Left colon (tissue), 2 donors: ENCODE data around the gene EIF5A2. TPM values are rescaled to one million over a fixed set of nuclear protein-coding genes. Genes with fewer than 3 reads are reported as not detected.
"Not testable (repeated sequence)": the region's sequence is repeated elsewhere in the genome, so short reads cannot be mapped to it uniquely, and the experiment has no call there.

ENCODE experiments used
- ATAC-seq: fragments of 200-7000 bp; cut with Tn5 transposase; one replicate; pipeline ENCODE4 v1.9.1; 2020; ENCODE audit warnings: mild to moderate bottlenecking, moderate library complexity
- DNase-seq, 2 donors: peaks; one replicate each; pipeline ENCODE4 v3.0.0-alpha.2; 2020
- intact Hi-C, 2 donors: fragments of 100-400 bp; cut with DNase I in 1 of 2; cut with micrococcal nuclease in 1 of 2; formaldehyde crosslinking; loops; one replicate each; pipeline versions ENCODE4 v1.11.2 to v1.14.0; 2022; cut with DNase I, micrococcal nuclease
- long read RNA-seq: library from polyadenylated mRNA; unstranded; transcript quantifications from one replicate; pipeline ENCODE4 v2.0.0, GENCODE V29; 2021
- total RNA-seq, 2 donors: library from RNA; stranded (reverse); fragmentation: NEBNext Ultra II Directional; extraction: Animal tissue kit (Norgen Biotek cat#: 25700); gene quantifications; one replicate each; pipeline ENCODE4 v1.2.1, GENCODE V29; 2021
- donor health status: DM: no; HTN: no; CAD: no.
- donor health status: DM: yes; HTN: yes; CAD: no.

The EIF5A2 gene
- 1 to 10 TPM; 3.1 to 3.5 TPM for total RNA-seq
- long read RNA-seq, full-length matches to known transcripts = 7 of 8 reads
- long read RNA-seq, partial matches to known transcripts = 0 of 8 reads
- long read RNA-seq, other reads (novel, unspliced or antisense) = 1 of 8 reads

- DNase-seq (peak; percentile 95 to 97), ATAC-seq (peak; percentile 99)
- intact Hi-C loops = no loop called here
Observed at GRCh38 chr3:170908235-170909116, at the start of gene EIF5A2. Gene EIF5A2 (minus strand): TSS chr3:170908637. CDS start chr3:170907806, 831 bp downstream.

- DNase-seq (no peak), ATAC-seq (no peak)
- intact Hi-C loops = no loop called here
Observed at GRCh38 chr3:170956647-170957046, 48.2 kb upstream of the EIF5A2 start.

- intact Hi-C loops = no loop called here
- DNase-seq (no peak), ATAC-seq (no peak)
Observed at GRCh38 chr3:170953736-170954135, 45.3 kb upstream of the EIF5A2 start.

GRCh38 chr3:170953229-170953628 lies 44.8 kb upstream of the EIF5A2 start:
- DNase-seq = no peak
- ATAC-seq = no peak
- intact Hi-C loops = no loop called here

- intact Hi-C loops = no loop called here
- no peak for DNase-seq
- no peak for ATAC-seq
Observed at GRCh38 chr3:170949211-170949610, 40.8 kb upstream of the EIF5A2 start.

- no peak for DNase-seq
- no peak for ATAC-seq
- intact Hi-C loops = no loop called here
Observed at GRCh38 chr3:170947018-170947769, 38.8 kb upstream of the EIF5A2 start.

GRCh38 chr3:170942011-170942410 lies 33.6 kb upstream of the EIF5A2 start:
- ATAC-seq (no peak), DNase-seq (no peak)
- intact Hi-C loops = no loop called here

- intact Hi-C loops = no loop called here
- ATAC-seq = no peak
- DNase-seq = no peak
Observed at GRCh38 chr3:170941551-170941950, 33.1 kb upstream of the EIF5A2 start.

- DNase-seq, ATAC-seq, intact Hi-C loops: not testable (repeated sequence)
Observed at GRCh38 chr3:170933039-170933438, 24.6 kb upstream of the EIF5A2 start.

- DNase-seq, ATAC-seq, intact Hi-C loops: not testable (repeated sequence)
Observed at GRCh38 chr3:170923553-170923952, 15.1 kb upstream of the EIF5A2 start.

- intact Hi-C loops = no loop called here
- ATAC-seq (no peak), DNase-seq (no peak)
Observed at GRCh38 chr3:170918715-170919114, 10.3 kb upstream of the EIF5A2 start.

- intact Hi-C loops = no loop called here
Observed at GRCh38 chr3:170914690-170915089, 6.3 kb upstream of the EIF5A2 start.

GRCh38 chr3:170914212-170914611 lies 5.8 kb upstream of the EIF5A2 start:
- intact Hi-C loops = no loop called here
- DNase-seq = no peak
- no peak for ATAC-seq

More at GRCh38 chr3:170914690-170915089, 6.3 kb upstream of the EIF5A2 start:
- ATAC-seq = no peak
- no peak for DNase-seq

GRCh38 chr3:170911051-170911450 lies 2.6 kb upstream of the EIF5A2 start:
- ATAC-seq = no peak
- DNase-seq = no peak
- intact Hi-C loops = no loop called here

- no peak for ATAC-seq
- DNase-seq = no peak
- intact Hi-C loops = no loop called here
Observed at GRCh38 chr3:170910542-170910941, 2.1 kb upstream of the EIF5A2 start.

GRCh38 chr3:170909129-170909903 lies 879 bp upstream of the EIF5A2 start:
- DNase-seq (peak in 1 of 2 donors; percentile 16), ATAC-seq (no peak)
- intact Hi-C loops = no loop called here

GRCh38 chr3:170907637-170908234 lies 701 bp downstream of the EIF5A2 start:
- DNase-seq = no peak
- intact Hi-C loops = no loop called here
- no peak for ATAC-seq

- DNase-seq (no peak), ATAC-seq (no peak)
- intact Hi-C loops = no loop called here
Observed at GRCh38 chr3:170905862-170906261, 2.6 kb downstream of the EIF5A2 start.

GRCh38 chr3:170903123-170903522 lies 5.3 kb downstream of the EIF5A2 start:
- ATAC-seq (no peak), DNase-seq (no peak)
- intact Hi-C loops = no loop called here
